ENCODE results near the gene UGCG.

- TF ChIP-seq CTCF (IDR thresholded peaks at IDR 0.05): no peak
- TF ChIP-seq EP300 (IDR thresholded peaks at IDR 0.05; ENCODE audit: low read depth): no peak
- no peak for TF ChIP-seq POLR2AphosphoS5 (IDR thresholded peaks at IDR 0.05)
Observed at GRCh38 chr9:111907147-111907546, 10.5 kb downstream of the UGCG start.

Data from transverse colon (tissue), 4 donors.